Naive thymus-derived CD4-positive, alpha-beta T cell (primary cell): ENCODE measurements around the gene ARHGAP4. TPM values are rescaled to one million over a fixed set of nuclear protein-coding genes. Genes with fewer than 3 reads are reported as not detected.
A peak's percentile ranks its signal among the peaks of the same experiment; 100 is the strongest.

Experiments used
- ATAC-seq: fragments of 150-1000 bp; cut with Tn5 transposase; 2 replicates; pipeline ENCODE4 v1.10.0; 2021; ENCODE audit warnings: mild to moderate bottlenecking, moderate library complexity
- CTCF ChIA-PET: fragments of 350-600 bp; sonication (Branson Sonifier 250); formaldehyde crosslinking; loops from one replicate; lab custom pipeline; 2021; ENCODE audit warnings: antibody characterized with exemption; lab: Charles Lee
- POLR2A ChIA-PET: fragments of 350-600 bp; sonication (Branson Sonifier 250); formaldehyde crosslinking; loops from one replicate; lab custom pipeline; 2021; ENCODE audit warnings: antibody characterized with exemption, inconsistent platforms; lab: Charles Lee
- DNase-seq, 9 donors: peaks; one replicate each; pipeline versions ENCODE4 v3.0.0 to v3.0.0-alpha.2; 2020 to 2022; ENCODE audit warnings: mixed read lengths in 1 of 9
- H3K27ac ChIP-seq: one replicate; pipeline ENCODE4 v1.7.0; 2013; ENCODE audit warnings: mild to moderate bottlenecking, low read depth, low read length, moderate library complexity
- H3K27me3 ChIP-seq, 2 donors: one replicate each; pipeline ENCODE4 v1.7.0; 2013; ENCODE audit warnings: low read length in 2 of 2, mild to moderate bottlenecking in 2 of 2, moderate library complexity in 2 of 2; ENCODE audit not compliant: control insufficient read depth in 2 of 2, insufficient read depth in 2 of 2
- H3K36me3 ChIP-seq, 3 experiments: 1 replicate in 2 of 3; 2 replicates in 1 of 3; pipeline ENCODE4 v1.7.0; 2013; ENCODE audit warnings: low read length in 3 of 3, mild to moderate bottlenecking in 3 of 3, moderate library complexity in 1 of 3; ENCODE audit not compliant: insufficient read depth in 3 of 3, control insufficient read depth in 2 of 3
- H3K4me1 ChIP-seq, 2 donors: one replicate each; pipeline ENCODE4 v1.7.0; 2013; ENCODE audit warnings: low read length in 2 of 2, mild to moderate bottlenecking in 2 of 2, moderate library complexity in 1 of 2; ENCODE audit not compliant: control insufficient read depth in 2 of 2, insufficient read depth in 2 of 2
- H3K4me3 ChIP-seq: 2 replicates; pipeline ENCODE4 v1.7.0; 2013; ENCODE audit warnings: mild to moderate bottlenecking, low read length
- H3K9me3 ChIP-seq, 3 experiments: 1 replicate in 2 of 3; 2 replicates in 1 of 3; pipeline ENCODE4 v1.7.0; 2013; ENCODE audit warnings: low read length in 3 of 3; ENCODE audit not compliant: control insufficient read depth in 2 of 3
- H3K27ac Mint-ChIP-seq, 9 donors: one replicate each; pipeline ENCODE4 v1.8.0; 2020 to 2022; ENCODE audit warnings: mixed read lengths in 9 of 9, mild to moderate bottlenecking in 8 of 9, moderate library complexity in 5 of 9, inconsistent platforms in 2 of 9
- H3K27me3 Mint-ChIP-seq, 5 donors: one replicate each; pipeline ENCODE4 v1.8.0; 2021 to 2022; ENCODE audit warnings: mixed read lengths in 5 of 5, mild to moderate bottlenecking in 1 of 5
- H3K36me3 Mint-ChIP-seq, 5 donors: one replicate each; pipeline ENCODE4 v1.8.0; 2020 to 2022; ENCODE audit warnings: mixed read lengths in 5 of 5, mild to moderate bottlenecking in 3 of 5, inconsistent platforms in 1 of 5
- H3K4me1 Mint-ChIP-seq, 7 donors: one replicate each; pipeline ENCODE4 v1.8.0; 2020 to 2022; ENCODE audit warnings: mixed read lengths in 7 of 7, mild to moderate bottlenecking in 3 of 7, inconsistent platforms in 1 of 7
- H3K4me3 Mint-ChIP-seq, 10 donors: one replicate each; pipeline ENCODE4 v1.8.0; 2020 to 2022; ENCODE audit warnings: mild to moderate bottlenecking in 10 of 10, mixed read lengths in 10 of 10, moderate library complexity in 6 of 10, inconsistent platforms in 2 of 10
- H3K9me3 Mint-ChIP-seq, 11 donors: one replicate each; pipeline ENCODE4 v1.8.0; 2020 to 2022; ENCODE audit warnings: mixed read lengths in 11 of 11, mild to moderate bottlenecking in 4 of 11, inconsistent platforms in 1 of 11, moderate library complexity in 1 of 11
- intact Hi-C, 2 donors: fragments of 100-400 bp; cut with micrococcal nuclease; formaldehyde crosslinking; loops; one replicate each; pipeline ENCODE4 v1.15.1; 2023
- polyA plus RNA-seq, 2 donors: library from polyadenylated mRNA; unstranded; fragments of 300-500 nt; fragmentation: Illumina TruSeq; gene quantifications; one replicate each; pipeline ENCODE4 v1.2.3, GENCODE V29; 2021
- total RNA-seq, 6 experiments: library from RNA in 5 of 6; stranded (reverse) in 5 of 6; gene quantifications; 1 replicate in 5 of 6; 2 replicates in 1 of 6; pipeline ENCODE4 v1.2.3 and lab custom pipeline; 2021 to 2026

The ARHGAP4 gene
- total and polyA plus RNA-seq, 7 experiments from 2014 or later = 82.5 to 439 (median 341) TPM

GRCh38 chrX:153938226-153938786 lies 12.2 kb upstream of the ARHGAP4 start:
- H3K36me3 ChIP-seq = peaks cover 0 to 7% (median 0%) of the 10 kb centered on the region in 3 experiments
- CTCF ChIA-PET = interaction anchor here (2.0 kb wide), 1 partner anchor 9 kb away, joined by 8 read pairs; no protein-coding TSS in a partner anchor
- DNase-seq (no peak), ATAC-seq (no peak)
- no peak overlapping the region for H3K27ac ChIP-seq
- Mint-ChIP-seq H3K36me3 (peaks cover 0 to 5% (median 0%) of the 10 kb centered on the region in 5 donors), H3K4me3 (no peak overlapping the region), H3K27me3 (no peaks in the 10 kb centered on the region), H3K27ac (peak overlapping the region in 3 of 9 donors; percentile 34 to 82 (median 74)), H3K9me3 (no peaks in the 10 kb centered on the region), H3K4me1 (peaks cover 0 to 30% (median 22%) of the 10 kb centered on the region in 7 donors)
- POLR2A ChIA-PET = interaction anchor here (21.0 kb wide), 1 partner anchor 11 kb away, joined by 384 read pairs; the partner anchor contains the start of genes ARHGAP4 and NAA10
- no peaks in the 10 kb centered on the region for H3K4me1 ChIP-seq
- no peaks in the 10 kb centered on the region for H3K27me3 ChIP-seq
- intact Hi-C loops = no loop called here
- no peaks in the 10 kb centered on the region for H3K9me3 ChIP-seq
- H3K4me3 ChIP-seq = no peak overlapping the region

GRCh38 chrX:153937056-153937455 lies 11.0 kb upstream of the ARHGAP4 start:
- CTCF ChIA-PET = interaction anchor here (0.5 kb wide), 1 partner anchor 26 kb away, joined by 3 read pairs; no protein-coding TSS in a partner anchor
- peaks cover 0 to 34% (median 22%) of the 10 kb centered on the region in 7 donors for H3K4me1 Mint-ChIP-seq
- no peaks in the 10 kb centered on the region for H3K27me3 Mint-ChIP-seq
- H3K27me3 ChIP-seq = no peaks in the 10 kb centered on the region
- peaks cover 0 to 10% (median 0%) of the 10 kb centered on the region in 3 experiments for H3K36me3 ChIP-seq
- H3K9me3 Mint-ChIP-seq = no peaks in the 10 kb centered on the region
- H3K27ac ChIP-seq = no peak overlapping the region
- POLR2A ChIA-PET = interaction anchor here (1.6 to 21.0 kb wide), 2 partner anchors 10 to 19 kb away, joined by 4 to 384 read pairs; partner anchors contain the start of genes ARHGAP4 and NAA10
- H3K4me3 Mint-ChIP-seq = peak overlapping the region in 1 of 10 donors; percentile 77
- peak overlapping the region in 1 of 9 donors; percentile 57 for H3K27ac Mint-ChIP-seq
- no peaks in the 10 kb centered on the region for H3K4me1 ChIP-seq
- H3K36me3 Mint-ChIP-seq = peaks cover 0 to 5% (median 0%) of the 10 kb centered on the region in 5 donors
- no peak for ATAC-seq
- intact Hi-C loops = no loop called here
- DNase-seq = no peak
- no peak overlapping the region for H3K4me3 ChIP-seq
- H3K9me3 ChIP-seq = no peaks in the 10 kb centered on the region

- ATAC-seq (no peak), DNase-seq (no peak)
- H3K4me3 Mint-ChIP-seq = peak overlapping the region; percentile 40 to 81 (median 68)
- peak overlapping the region in 6 of 9 donors; percentile 21 to 83 (median 59) for H3K27ac Mint-ChIP-seq
- intact Hi-C loops = loop anchor here (1.0 kb wide), 2 partner anchors 9 to 12 kb away; partner anchors contain the start of gene ARHGAP4 (in 1 of the 2)
- H3K4me1 ChIP-seq = no peaks in the 10 kb centered on the region
- H3K4me1 Mint-ChIP-seq = peaks cover 0 to 37% (median 17%) of the 10 kb centered on the region in 7 donors
- peaks cover 0 to 16% (median 0%) of the 10 kb centered on the region in 3 experiments for H3K36me3 ChIP-seq
- ChIA-PET POLR2A (interaction anchor here (1.0 to 21.0 kb wide), 3 partner anchors 8 to 136 kb away, joined by 3 to 384 read pairs (median 384); partner anchors contain the start of genes ARHGAP4, NAA10 and RENBP), CTCF (interaction anchor here (1.1 to 1.2 kb wide), 2 partner anchors 10 to 17 kb away, joined by 3 to 5 read pairs; no protein-coding TSS in a partner anchor)
- no peaks in the 10 kb centered on the region for H3K27me3 ChIP-seq
- no peaks in the 10 kb centered on the region for H3K9me3 ChIP-seq
- peaks cover 0 to 5% (median 0%) of the 10 kb centered on the region in 5 donors for H3K36me3 Mint-ChIP-seq
- H3K9me3 Mint-ChIP-seq = no peaks in the 10 kb centered on the region
- peak overlapping the region; percentile 41 for H3K27ac ChIP-seq
- H3K4me3 ChIP-seq = no peak overlapping the region
- H3K27me3 Mint-ChIP-seq = no peaks in the 10 kb centered on the region
These were observed 9.3 kb upstream of the ARHGAP4 start for GRCh38 chrX:153935326-153935851.

GRCh38 chrX:153934762-153935325 lies 8.8 kb upstream of the ARHGAP4 start, which contains the start of gene NAA10:
NAA10 (minus strand) TSS chrX:153935037; CDS start chrX:153934904, 133 bp downstream.
- peak within 1 kb of the TSS; percentile 62 to 90 (median 83) for H3K27ac Mint-ChIP-seq
- H3K4me1 Mint-ChIP-seq = peaks cover 0 to 34% (median 17%) of the 10 kb centered on the region in 7 donors
- no peaks in the 10 kb centered on the region for H3K27me3 Mint-ChIP-seq
- ATAC-seq (peak; percentile 92), DNase-seq (peak in 7 of 9 donors; percentile 19 to 76 (median 34))
- H3K27me3 ChIP-seq = no peaks in the 10 kb centered on the region
- no peaks in the 10 kb centered on the region for H3K9me3 Mint-ChIP-seq
- H3K9me3 ChIP-seq = no peaks in the 10 kb centered on the region
- peak within 1 kb of the TSS; percentile 39 for H3K4me3 ChIP-seq
- peaks cover 0 to 4% (median 0%) of the 10 kb centered on the region in 5 donors for H3K36me3 Mint-ChIP-seq
- H3K36me3 ChIP-seq = peaks cover 0 to 16% (median 0%) of the 10 kb centered on the region in 3 experiments
- H3K27ac ChIP-seq = peak within 1 kb of the TSS; percentile 60
- CTCF ChIA-PET = interaction anchor here (1.1 kb wide), 1 partner anchor 11 kb away, joined by 3 read pairs; no protein-coding TSS in a partner anchor
- no peaks in the 10 kb centered on the region for H3K4me1 ChIP-seq
- H3K4me3 Mint-ChIP-seq = peak within 1 kb of the TSS; percentile 80 to 90 (median 87)
- POLR2A ChIA-PET = interaction anchor here (17.4 to 21.0 kb wide), 2 partner anchors 8 to 9 kb away, joined by 384 read pairs; partner anchors contain the start of genes ARHGAP4, NAA10 and RENBP
- intact Hi-C loops = loop anchor here (1.0 kb wide), 2 partner anchors 9 to 12 kb away; partner anchors contain the start of gene ARHGAP4 (in 1 of the 2)

DNA sequence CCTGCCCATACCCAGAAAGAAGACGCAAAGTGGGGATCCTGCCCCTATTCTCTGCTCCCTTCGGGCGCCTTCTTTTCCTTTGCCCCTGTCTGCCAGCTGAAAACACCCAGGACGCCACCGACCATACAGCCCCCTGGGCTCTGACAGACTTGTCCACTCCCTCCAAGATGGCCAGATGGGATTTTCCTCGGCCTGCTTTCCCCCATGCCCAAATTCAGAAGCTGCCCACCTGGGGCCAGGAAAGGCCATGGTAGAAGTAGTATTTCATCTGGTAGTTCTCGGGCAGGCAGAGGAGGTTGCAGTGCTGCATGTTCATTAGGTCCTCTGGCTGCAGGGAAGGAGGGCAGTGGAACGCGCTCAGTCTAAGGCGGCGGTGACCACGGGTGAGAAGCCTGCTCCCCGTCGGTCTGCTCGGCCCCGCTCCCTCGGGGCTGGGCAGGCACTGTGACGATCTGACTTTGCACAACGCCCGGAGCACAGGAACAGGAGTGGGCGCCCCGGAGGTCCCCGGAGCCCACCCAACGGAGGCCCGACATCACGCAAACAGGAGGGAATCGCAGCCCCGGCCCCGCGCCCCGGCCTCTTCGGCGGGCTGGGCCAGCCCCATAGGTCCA lies 8.2 kb upstream of the ARHGAP4 start:
- Mint-ChIP-seq H3K9me3 (no peaks in the 10 kb centered on the region), H3K27me3 (no peaks in the 10 kb centered on the region), H3K36me3 (peaks cover 0 to 4% (median 0%) of the 10 kb centered on the region in 5 donors), H3K27ac (peak overlapping the region; percentile 62 to 90 (median 83)), H3K4me3 (peak overlapping the region; percentile 80 to 90 (median 87)), H3K4me1 (peaks cover 0 to 37% (median 18%) of the 10 kb centered on the region in 7 donors)
- H3K27me3 ChIP-seq = no peaks in the 10 kb centered on the region
- peak overlapping the region; percentile 39 for H3K4me3 ChIP-seq
- no peak for DNase-seq
- H3K9me3 ChIP-seq = no peaks in the 10 kb centered on the region
- peaks cover 2 to 4% of the 10 kb centered on the region in 2 donors for H3K4me1 ChIP-seq
- intact Hi-C loops = no loop called here
- ATAC-seq = peak; percentile 21
- H3K27ac ChIP-seq = peak overlapping the region; percentile 60
- ChIA-PET CTCF (interaction anchor here (1.1 to 2.0 kb wide), 2 partner anchors 11 to 13 kb away, joined by 3 to 8 read pairs; no protein-coding TSS in a partner anchor), POLR2A (interaction anchor here (17.4 to 21.0 kb wide), 2 partner anchors 7 to 9 kb away, joined by 384 read pairs; partner anchors contain the start of genes ARHGAP4, NAA10 and RENBP)
- peaks cover 0 to 15% (median 0%) of the 10 kb centered on the region in 3 experiments for H3K36me3 ChIP-seq
